AG09319 (cell line): Measurements from ENCODE around the gene GIT1.

ENCODE experiments used
- DNase-seq: peaks from one replicate; pipeline ENCODE4 v3.0.0-alpha.2; 2010; ENCODE audit warnings: low read depth; ENCODE audit errors: extremely low read depth
- CTCF ChIP-seq: IDR thresholded peaks from 2 replicates; pipeline ENCODE4 v1.5.1; 2011; ENCODE audit warnings: low read depth, mild to moderate bottlenecking, inconsistent platforms, low read length, moderate library complexity

GIT1 gene

GRCh38 chr17:29544066-29544465 lies 45.4 kb downstream of the GIT1 start:
- no peak for TF ChIP-seq CTCF
- DNase-seq = no peak

GRCh38 chr17:29533976-29534375 lies 55.5 kb downstream of the GIT1 start:
- no peak for TF ChIP-seq CTCF
- DNase-seq = no peak

GRCh38 chr17:29526322-29526721 lies 63.1 kb downstream of the GIT1 start:
- DNase-seq = no peak

GRCh38 chr17:29524692-29525091 lies 64.8 kb downstream of the GIT1 start:
- no peak for TF ChIP-seq CTCF
- no peak for DNase-seq

More at GRCh38 chr17:29526322-29526721, 63.1 kb downstream of the GIT1 start:
- TF ChIP-seq CTCF = no peak
